Prostate gland (tissue), 2 donors: ENCODE measurements around the gene GGT5.
"Not testable (repeated sequence)": the region's sequence is repeated elsewhere in the genome, so short reads cannot be mapped to it uniquely, and the experiment has no call there.

ENCODE experiments used
- POLR2A ChIP-seq: fragments of 450-650 bp; IDR thresholded peaks from one replicate; pipeline ENCODE4 v1.6.1; 2016; ENCODE audit warnings: antibody characterized with exemption, mild to moderate bottlenecking
- TF ChIP-seq, protein P1 (sequence below), 4 experiments: fragments of 200-600 bp in 2 of 4; fragments of 450-650 bp in 2 of 4; sonication (generic) in 2 of 4; IDR thresholded peaks; 1 replicate in 3 of 4; 2 replicates in 1 of 4; pipeline ENCODE4 v1.5.1; 2016 to 2019; ENCODE audit warnings: antibody characterized with exemption in 4 of 4, mild to moderate bottlenecking in 2 of 4, moderate library complexity in 2 of 4

DNA sequence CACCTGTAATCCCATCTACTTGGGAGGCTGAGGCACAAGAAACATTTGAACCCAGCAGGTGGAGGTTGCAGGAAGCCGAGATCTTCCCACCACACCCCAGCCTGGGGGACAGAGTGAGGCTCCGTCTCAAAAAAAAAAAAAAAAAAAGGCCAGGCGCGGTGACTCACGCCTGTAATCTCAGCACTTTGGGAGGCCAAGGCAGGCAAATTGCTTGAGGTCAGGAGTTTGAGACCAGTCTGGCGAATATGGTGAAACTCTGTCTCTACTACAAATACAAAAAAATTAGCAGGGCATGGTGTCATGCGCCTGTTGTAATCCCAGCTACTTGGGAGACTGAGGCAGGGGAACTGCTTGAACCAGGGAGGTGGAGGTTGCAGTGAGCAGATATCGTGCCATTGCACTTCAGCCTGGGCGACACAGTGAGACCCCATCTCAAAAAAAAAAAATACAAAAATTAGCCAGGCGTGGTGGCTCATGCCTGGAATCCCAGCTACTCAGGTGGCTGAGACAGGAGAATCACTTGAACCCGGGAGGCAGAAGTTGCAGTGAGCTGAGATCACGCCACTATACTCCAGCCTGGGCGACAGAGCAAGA, 6.7 kb downstream of the GGT5 start:
- TF ChIP-seq, protein P1, sequence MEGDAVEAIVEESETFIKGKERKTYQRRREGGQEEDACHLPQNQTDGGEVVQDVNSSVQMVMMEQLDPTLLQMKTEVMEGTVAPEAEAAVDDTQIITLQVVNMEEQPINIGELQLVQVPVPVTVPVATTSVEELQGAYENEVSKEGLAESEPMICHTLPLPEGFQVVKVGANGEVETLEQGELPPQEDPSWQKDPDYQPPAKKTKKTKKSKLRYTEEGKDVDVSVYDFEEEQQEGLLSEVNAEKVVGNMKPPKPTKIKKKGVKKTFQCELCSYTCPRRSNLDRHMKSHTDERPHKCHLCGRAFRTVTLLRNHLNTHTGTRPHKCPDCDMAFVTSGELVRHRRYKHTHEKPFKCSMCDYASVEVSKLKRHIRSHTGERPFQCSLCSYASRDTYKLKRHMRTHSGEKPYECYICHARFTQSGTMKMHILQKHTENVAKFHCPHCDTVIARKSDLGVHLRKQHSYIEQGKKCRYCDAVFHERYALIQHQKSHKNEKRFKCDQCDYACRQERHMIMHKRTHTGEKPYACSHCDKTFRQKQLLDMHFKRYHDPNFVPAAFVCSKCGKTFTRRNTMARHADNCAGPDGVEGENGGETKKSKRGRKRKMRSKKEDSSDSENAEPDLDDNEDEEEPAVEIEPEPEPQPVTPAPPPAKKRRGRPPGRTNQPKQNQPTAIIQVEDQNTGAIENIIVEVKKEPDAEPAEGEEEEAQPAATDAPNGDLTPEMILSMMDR (IDR thresholded peaks at IDR 0.05), result not testable (repeated sequence)
- TF ChIP-seq POLR2A, result not testable (repeated sequence)
